ENCODE measurements around the gene KDR. TPM values are rescaled to one million over a fixed set of nuclear protein-coding genes. Genes with fewer than 3 reads are reported as not detected.

KDR gene
- total and polyA plus RNA-seq, 3 experiments from 2014 or later: not detected

GRCh38 chr4:55118397-55118796 lies 7.0 kb downstream of the KDR start:
- H3K9me3 Mint-ChIP-seq: no peaks in the 10 kb centered on the region
- H3K4me1 Mint-ChIP-seq: no peaks in the 10 kb centered on the region
- Histone ChIP-seq H3K4me3 (ENCODE audit: low read length) (no peak overlapping the region), H3K36me3 (ENCODE audit: insufficient read depth, low read length) (no peaks in the 10 kb centered on the region), H3K4me1 (ENCODE audit: insufficient read depth, low read length) (no peaks in the 10 kb centered on the region), H3K9me3 (ENCODE audit: low read length) (no peaks in the 10 kb centered on the region), H3K27ac (ENCODE audit: low read depth, low read length) (no peak overlapping the region), H3K27me3 (ENCODE audit: insufficient read depth, low read length, poor library complexity, severe bottlenecking) (no peaks in the 10 kb centered on the region)
- ChIA-PET POLR2A (no interaction called here), CTCF (no interaction called here)
- no peaks in the 10 kb centered on the region for H3K36me3 Mint-ChIP-seq
- DNase-seq: no peak
- H3K27me3 Mint-ChIP-seq: no peaks in the 10 kb centered on the region
- H3K4me3 Mint-ChIP-seq: no peak overlapping the region
- no peak overlapping the region for H3K27ac Mint-ChIP-seq

- no peaks in the 10 kb centered on the region for H3K4me1 Mint-ChIP-seq
- Histone ChIP-seq H3K4me1 (ENCODE audit: insufficient read depth, low read length) (no peaks in the 10 kb centered on the region), H3K4me3 (ENCODE audit: low read length) (no peak overlapping the region), H3K9me3 (ENCODE audit: low read length) (no peaks in the 10 kb centered on the region), H3K27me3 (ENCODE audit: insufficient read depth, low read length, poor library complexity, severe bottlenecking) (no peaks in the 10 kb centered on the region), H3K36me3 (ENCODE audit: insufficient read depth, low read length) (no peaks in the 10 kb centered on the region), H3K27ac (ENCODE audit: low read depth, low read length) (no peak overlapping the region)
- no peak overlapping the region for H3K27ac Mint-ChIP-seq
- no peak for DNase-seq
- H3K9me3 Mint-ChIP-seq: no peaks in the 10 kb centered on the region
- no peaks in the 10 kb centered on the region for H3K27me3 Mint-ChIP-seq
- ChIA-PET POLR2A (no interaction called here), CTCF (no interaction called here)
- no peak overlapping the region for H3K4me3 Mint-ChIP-seq
- H3K36me3 Mint-ChIP-seq: no peaks in the 10 kb centered on the region
These were observed 7.9 kb downstream of the KDR start for GRCh38 chr4:55117511-55117910.

GRCh38 chr4:55116450-55116849 lies 8.9 kb downstream of the KDR start:
- no peak overlapping the region for H3K4me3 Mint-ChIP-seq
- Histone ChIP-seq H3K36me3 (ENCODE audit: insufficient read depth, low read length) (no peaks in the 10 kb centered on the region), H3K27ac (ENCODE audit: low read depth, low read length) (no peak overlapping the region), H3K9me3 (ENCODE audit: low read length) (no peaks in the 10 kb centered on the region), H3K27me3 (ENCODE audit: insufficient read depth, low read length, poor library complexity, severe bottlenecking) (no peaks in the 10 kb centered on the region), H3K4me1 (ENCODE audit: insufficient read depth, low read length) (no peaks in the 10 kb centered on the region), H3K4me3 (ENCODE audit: low read length) (no peak overlapping the region)
- no peaks in the 10 kb centered on the region for H3K9me3 Mint-ChIP-seq
- no peak overlapping the region for H3K27ac Mint-ChIP-seq
- H3K27me3 Mint-ChIP-seq: no peaks in the 10 kb centered on the region
- ChIA-PET POLR2A (no interaction called here), CTCF (no interaction called here)
- no peak for DNase-seq
- H3K36me3 Mint-ChIP-seq: no peaks in the 10 kb centered on the region
- no peaks in the 10 kb centered on the region for H3K4me1 Mint-ChIP-seq

- Mint-ChIP-seq H3K9me3 (peaks cover 0 to 4% (median 0%) of the 10 kb centered on the region in 5 donors), H3K4me3 (no peak overlapping the region), H3K27ac (no peak overlapping the region), H3K36me3 (peaks cover 0 to 1% (median 0%) of the 10 kb centered on the region in 3 donors), H3K4me1 (no peaks in the 10 kb centered on the region), H3K27me3 (peaks cover 0 to 1% of the 10 kb centered on the region in 2 donors)
- CTCF ChIA-PET: no interaction called here
- Histone ChIP-seq H3K27me3 (ENCODE audit: insufficient read depth, low read length, poor library complexity, severe bottlenecking) (no peaks in the 10 kb centered on the region), H3K4me3 (ENCODE audit: low read length) (no peak overlapping the region), H3K36me3 (ENCODE audit: insufficient read depth, low read length) (no peaks in the 10 kb centered on the region), H3K4me1 (ENCODE audit: insufficient read depth, low read length) (no peaks in the 10 kb centered on the region), H3K9me3 (ENCODE audit: low read length) (no peaks in the 10 kb centered on the region), H3K27ac (ENCODE audit: low read depth, low read length) (no peak overlapping the region)
- POLR2A ChIA-PET: no interaction called here
- no peak for DNase-seq
These were observed 13.8 kb downstream of the KDR start for GRCh38 chr4:55111601-55112000.

GRCh38 chr4:55110131-55110530 lies 15.3 kb downstream of the KDR start:
- no peaks in the 10 kb centered on the region for H3K4me1 Mint-ChIP-seq
- CTCF ChIA-PET: no interaction called here
- no peak overlapping the region for H3K27ac Mint-ChIP-seq
- peaks cover 0 to 3% of the 10 kb centered on the region in 2 donors for H3K27me3 Mint-ChIP-seq
- H3K4me3 Mint-ChIP-seq: no peak overlapping the region
- Histone ChIP-seq H3K27me3 (ENCODE audit: insufficient read depth, low read length, poor library complexity, severe bottlenecking) (no peaks in the 10 kb centered on the region), H3K9me3 (ENCODE audit: low read length) (no peaks in the 10 kb centered on the region), H3K27ac (ENCODE audit: low read depth, low read length) (no peak overlapping the region), H3K36me3 (ENCODE audit: insufficient read depth, low read length) (no peaks in the 10 kb centered on the region), H3K4me3 (ENCODE audit: low read length) (no peak overlapping the region), H3K4me1 (ENCODE audit: insufficient read depth, low read length) (no peaks in the 10 kb centered on the region)
- DNase-seq: no peak
- peaks cover 0 to 1% (median 0%) of the 10 kb centered on the region in 3 donors for H3K36me3 Mint-ChIP-seq
- peaks cover 0 to 4% (median 0%) of the 10 kb centered on the region in 5 donors for H3K9me3 Mint-ChIP-seq
- POLR2A ChIA-PET: no interaction called here

GRCh38 chr4:55107054-55107453 lies 18.3 kb downstream of the KDR start:
- peaks cover 0 to 3% of the 10 kb centered on the region in 2 donors for H3K27me3 Mint-ChIP-seq
- CTCF ChIA-PET: no interaction called here
- POLR2A ChIA-PET: no interaction called here

GRCh38 chr4:55103224-55103623 lies 22.2 kb downstream of the KDR start:
- Mint-ChIP-seq H3K4me3 (no peak overlapping the region), H3K4me1 (no peaks in the 10 kb centered on the region), H3K27ac (no peak overlapping the region), H3K36me3 (peaks cover 0 to 1% (median 0%) of the 10 kb centered on the region in 3 donors), H3K9me3 (peaks cover 0 to 4% (median 0%) of the 10 kb centered on the region in 5 donors), H3K27me3 (peaks cover 0 to 5% of the 10 kb centered on the region in 2 donors)
- no peak overlapping the region for H3K4me3 ChIP-seq (ENCODE audit: low read length)
- CTCF ChIA-PET: no interaction called here
- no peak for DNase-seq
- no peaks in the 10 kb centered on the region for H3K27me3 ChIP-seq (ENCODE audit: insufficient read depth, low read length, poor library complexity, severe bottlenecking)
- H3K9me3 ChIP-seq (ENCODE audit: low read length): no peaks in the 10 kb centered on the region
- POLR2A ChIA-PET: no interaction called here
- H3K27ac ChIP-seq (ENCODE audit: low read depth, low read length): no peak overlapping the region
- H3K4me1 ChIP-seq (ENCODE audit: insufficient read depth, low read length): no peaks in the 10 kb centered on the region
- H3K36me3 ChIP-seq (ENCODE audit: insufficient read depth, low read length): no peaks in the 10 kb centered on the region

More at GRCh38 chr4:55107054-55107453, 18.3 kb downstream of the KDR start:
- Mint-ChIP-seq H3K9me3 (peaks cover 0 to 4% (median 0%) of the 10 kb centered on the region in 5 donors), H3K4me1 (no peaks in the 10 kb centered on the region), H3K36me3 (peaks cover 0 to 1% (median 0%) of the 10 kb centered on the region in 3 donors), H3K4me3 (no peak overlapping the region), H3K27ac (no peak overlapping the region)
- Histone ChIP-seq H3K4me3 (ENCODE audit: low read length) (no peak overlapping the region), H3K4me1 (ENCODE audit: insufficient read depth, low read length) (no peaks in the 10 kb centered on the region), H3K9me3 (ENCODE audit: low read length) (no peaks in the 10 kb centered on the region), H3K36me3 (ENCODE audit: insufficient read depth, low read length) (no peaks in the 10 kb centered on the region), H3K27me3 (ENCODE audit: insufficient read depth, low read length, poor library complexity, severe bottlenecking) (no peaks in the 10 kb centered on the region), H3K27ac (ENCODE audit: low read depth, low read length) (no peak overlapping the region)
- DNase-seq: no peak

- POLR2A ChIA-PET: no interaction called here
- CTCF ChIA-PET: no interaction called here
- no peaks in the 10 kb centered on the region for H3K4me1 ChIP-seq (ENCODE audit: insufficient read depth, low read length)
These were observed 25.6 kb downstream of the KDR start for GRCh38 chr4:55099816-55100215.

More at GRCh38 chr4:55099816-55100215, 25.6 kb downstream of the KDR start:
- no peaks in the 10 kb centered on the region for H3K36me3 Mint-ChIP-seq
- H3K4me3 Mint-ChIP-seq: no peak overlapping the region
- no peak overlapping the region for H3K27ac Mint-ChIP-seq
- Histone ChIP-seq H3K27ac (ENCODE audit: low read depth, low read length) (no peak overlapping the region), H3K9me3 (ENCODE audit: low read length) (no peaks in the 10 kb centered on the region), H3K27me3 (ENCODE audit: insufficient read depth, low read length, poor library complexity, severe bottlenecking) (no peaks in the 10 kb centered on the region), H3K4me3 (ENCODE audit: low read length) (no peak overlapping the region), H3K36me3 (ENCODE audit: insufficient read depth, low read length) (no peaks in the 10 kb centered on the region)
- DNase-seq: no peak
- no peaks in the 10 kb centered on the region for H3K9me3 Mint-ChIP-seq
- H3K27me3 Mint-ChIP-seq: peaks cover 0 to 2% of the 10 kb centered on the region in 2 donors
- H3K4me1 Mint-ChIP-seq: peaks cover 0 to 7% (median 0%) of the 10 kb centered on the region in 3 donors

All from CD8-positive, alpha-beta memory T cell (primary cell).